IMR-90 (cell line): ENCODE measurements around the gene SLC9A3. TPM values are rescaled to one million over a fixed set of nuclear protein-coding genes. Genes with fewer than 3 reads are reported as not detected.

Experiments used
- CTCF ChIP-seq: conservative IDR thresholded peaks from 2 replicates; pipeline ENCODE4 v1.5.1; 2012; ENCODE audit warnings: mild to moderate bottlenecking, low read depth, low read length, improper control_type of control experiment
- ELK1 ChIP-seq: fragments of 150-350 bp; IDR thresholded peaks from 2 replicates; pipeline ENCODE4 v1.6.1; 2016; ENCODE audit warnings: low read depth, mild to moderate bottlenecking, low read length, moderate library complexity, borderline replicate concordance
- polyA plus RNA-seq, 3 experiments: library from polyadenylated mRNA; depleted of rRNA; stranded (reverse); fragments of >200 nt; gene quantifications; 2 replicates each; pipeline ENCODE4 v1.2.3, GENCODE V29; 2012; ENCODE audit warnings: low replicate concordance in 1 of 3
- total RNA-seq: library from RNA; depleted of rRNA; stranded (reverse); fragments of >200 nt; gene quantifications from 2 replicates; pipeline ENCODE4 v1.2.3, GENCODE V29; 2012

The SLC9A3 gene
- total and polyA plus RNA-seq, 2 of the 4 experiments (the other 2 are of a cell fraction): 0.72 to 1.5 TPM

GRCh38 chr5:533955-534742 is 9.9 kb upstream of the SLC9A3 start (continued):
- TF ChIP-seq CTCF: no peak
- TF ChIP-seq ELK1: no peak
